22Rv1 (cell line): ENCODE measurements around the gene AHCYL2.

ENCODE experiments used
- ZFX ChIP-seq: fragments of 450-650 bp; IDR thresholded peaks from 2 replicates; pipeline ENCODE4 v1.6.1; 2017; ENCODE audit warnings: antibody characterized with exemption, borderline replicate concordance
- TF ChIP-seq, protein P1 (sequence below): fragments of 450-650 bp; IDR thresholded peaks from 2 replicates; pipeline ENCODE4 v1.5.1; 2017; ENCODE audit warnings: mild to moderate bottlenecking

DNA sequence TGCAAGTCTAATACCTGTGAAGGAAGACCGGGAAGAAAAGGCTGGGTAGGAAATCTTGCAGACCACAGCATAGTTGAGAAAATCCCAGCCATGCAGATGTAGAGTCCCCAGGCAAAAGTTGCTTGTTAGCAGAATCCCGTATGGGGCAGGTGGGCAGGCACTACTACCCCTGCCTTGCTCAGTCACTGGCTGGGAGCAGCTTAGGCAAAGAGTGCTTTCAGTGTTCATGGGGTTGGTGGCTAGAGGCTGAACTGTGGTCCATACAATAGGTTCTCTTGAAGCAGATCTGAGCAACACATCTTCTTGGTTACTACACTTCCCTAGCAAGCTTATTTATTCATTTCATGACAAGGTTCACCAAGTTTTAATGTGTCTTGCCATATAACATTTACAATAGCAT, 92.6 kb downstream of the AHCYL2 start:
- TF ChIP-seq, protein P1, sequence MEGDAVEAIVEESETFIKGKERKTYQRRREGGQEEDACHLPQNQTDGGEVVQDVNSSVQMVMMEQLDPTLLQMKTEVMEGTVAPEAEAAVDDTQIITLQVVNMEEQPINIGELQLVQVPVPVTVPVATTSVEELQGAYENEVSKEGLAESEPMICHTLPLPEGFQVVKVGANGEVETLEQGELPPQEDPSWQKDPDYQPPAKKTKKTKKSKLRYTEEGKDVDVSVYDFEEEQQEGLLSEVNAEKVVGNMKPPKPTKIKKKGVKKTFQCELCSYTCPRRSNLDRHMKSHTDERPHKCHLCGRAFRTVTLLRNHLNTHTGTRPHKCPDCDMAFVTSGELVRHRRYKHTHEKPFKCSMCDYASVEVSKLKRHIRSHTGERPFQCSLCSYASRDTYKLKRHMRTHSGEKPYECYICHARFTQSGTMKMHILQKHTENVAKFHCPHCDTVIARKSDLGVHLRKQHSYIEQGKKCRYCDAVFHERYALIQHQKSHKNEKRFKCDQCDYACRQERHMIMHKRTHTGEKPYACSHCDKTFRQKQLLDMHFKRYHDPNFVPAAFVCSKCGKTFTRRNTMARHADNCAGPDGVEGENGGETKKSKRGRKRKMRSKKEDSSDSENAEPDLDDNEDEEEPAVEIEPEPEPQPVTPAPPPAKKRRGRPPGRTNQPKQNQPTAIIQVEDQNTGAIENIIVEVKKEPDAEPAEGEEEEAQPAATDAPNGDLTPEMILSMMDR, result no peak
- no peak for TF ChIP-seq ZFX
